GM18505 (cell line): ENCODE measurements around the gene AAMP.

Experiments used
- ATAC-seq: cut with Tn5 transposase; IDR thresholded peaks from one replicate; pipeline ENCODE4 v1.9.1; 2021; ENCODE audit not compliant: unreplicated experiment
- POLR2A ChIP-seq: IDR thresholded peaks from 4 replicates; pipeline ENCODE4 v1.6.1; 2011; ENCODE audit warnings: borderline replicate concordance; ENCODE audit not compliant: insufficient read depth, insufficient read length; ENCODE audit errors: extremely low read depth

AAMP gene

GRCh38 chr2:218263817-218264641 lies 5.9 kb downstream of the AAMP start:
- no peak for ATAC-seq

GRCh38 chr2:218262631-218263586 lies 7.0 kb downstream of the AAMP start:
- no peak for ATAC-seq
- no peak for TF ChIP-seq POLR2A

More at GRCh38 chr2:218263817-218264641, 5.9 kb downstream of the AAMP start:
- TF ChIP-seq POLR2A: no peak

GRCh38 chr2:218262237-218262600 lies 7.7 kb downstream of the AAMP start:
- ATAC-seq: no peak
- TF ChIP-seq POLR2A: no peak

- no peak for TF ChIP-seq POLR2A
- ATAC-seq: no peak
Observed at GRCh38 chr2:218261423-218262236, 8.3 kb downstream of the AAMP start.

GRCh38 chr2:218260742-218261422 lies 9.1 kb downstream of the AAMP start, which contains the start of gene GPBAR1:
Gene GPBAR1 (plus strand): TSS chr2:218261015. CDS start chr2:218262725, 1,710 bp downstream.
- no peak for TF ChIP-seq POLR2A
- no peak for ATAC-seq

GRCh38 chr2:218260166-218260565 lies 9.8 kb downstream of the AAMP start:
- no peak for TF ChIP-seq POLR2A
- ATAC-seq: no peak

- no peak for ATAC-seq
- no peak for TF ChIP-seq POLR2A
Observed at GRCh38 chr2:218259099-218259961, 10.6 kb downstream of the AAMP start.

GRCh38 chr2:218257390-218257981 lies 12.5 kb downstream of the AAMP start:
- TF ChIP-seq POLR2A: no peak
- ATAC-seq: peak; percentile 76

GRCh38 chr2:218256612-218257350 lies 13.2 kb downstream of the AAMP start:
- no peak for TF ChIP-seq POLR2A
- ATAC-seq: no peak

- TF ChIP-seq POLR2A: no peak
- ATAC-seq: no peak
Observed at GRCh38 chr2:218255446-218255845, 14.5 kb downstream of the AAMP start.
